Femur (tissue), 1 donor: ENCODE data around the gene G6PC2.
"Not testable (repeated sequence)": the region's sequence is repeated elsewhere in the genome, so short reads cannot be mapped to it uniquely, and the experiment has no call there.

Source experiments
- DNase-seq: peaks from one replicate; pipeline ENCODE4 v3.0.0-alpha.2; 2017

G6PC2 gene

GRCh38 chr2:168907940-168908662 lies 7.0 kb downstream of the G6PC2 start:
- no peak for DNase-seq

- DNase-seq = no peak
Measured at GRCh38 chr2:168910330-168910729, 9.2 kb downstream of the G6PC2 start.

GRCh38 chr2:168912466-168912865 lies 11.4 kb downstream of the G6PC2 start:
- no peak for DNase-seq

GRCh38 chr2:168912901-168913369 lies 11.8 kb downstream of the G6PC2 start:
- DNase-seq = peak; percentile 68

- no peak for DNase-seq
Measured at GRCh38 chr2:168913495-168913894, 12.4 kb downstream of the G6PC2 start.

- DNase-seq = no peak
Measured at GRCh38 chr2:168915441-168916330, 14.6 kb downstream of the G6PC2 start.

- DNase-seq = no peak
Measured at GRCh38 chr2:168916331-168916675, 15.2 kb downstream of the G6PC2 start.

- DNase-seq = no peak
Measured at GRCh38 chr2:168920504-168921157, 19.5 kb downstream of the G6PC2 start.

GRCh38 chr2:168926621-168927386 lies 25.7 kb downstream of the G6PC2 start:
- no peak for DNase-seq

GRCh38 chr2:168928113-168928831 lies 27.2 kb downstream of the G6PC2 start:
- DNase-seq = no peak

- no peak for DNase-seq
Measured at GRCh38 chr2:168929031-168929430, 27.9 kb downstream of the G6PC2 start.

- DNase-seq = no peak
Measured at GRCh38 chr2:168930242-168930641, 29.2 kb downstream of the G6PC2 start.

- not testable (repeated sequence) for DNase-seq
Measured at GRCh38 chr2:168932174-168932573, 31.1 kb downstream of the G6PC2 start.

GRCh38 chr2:168934826-168935225 lies 33.7 kb downstream of the G6PC2 start:
- DNase-seq = no peak

- no peak for DNase-seq
Measured at GRCh38 chr2:168935810-168936581, 34.9 kb downstream of the G6PC2 start.

- no peak for DNase-seq
Measured at GRCh38 chr2:168939061-168939460, 38.0 kb downstream of the G6PC2 start.

GRCh38 chr2:168939918-168940317 lies 38.8 kb downstream of the G6PC2 start:
- DNase-seq = no peak

GRCh38 chr2:168941297-168941696 lies 40.2 kb downstream of the G6PC2 start:
- DNase-seq = no peak

GRCh38 chr2:168944065-168944464 lies 43.0 kb downstream of the G6PC2 start:
- no peak for DNase-seq

GRCh38 chr2:168945508-168945907 lies 44.4 kb downstream of the G6PC2 start:
- DNase-seq = no peak

- no peak for DNase-seq
Measured at GRCh38 chr2:168948621-168949212, 47.6 kb downstream of the G6PC2 start.
